NCI-H226 (cell line): Measurements from ENCODE around the gene TMEM116.

ENCODE experiments used
- DNase-seq: peaks from one replicate; pipeline ENCODE4 v3.0.0-alpha.2; 2015

TMEM116 gene

GRCh38 chr12:111887926-111888745 lies 124.8 kb downstream of the TMEM116 start:
- DNase-seq, result no peak

- no peak for DNase-seq
Observed at GRCh38 chr12:111886662-111887545, 126.1 kb downstream of the TMEM116 start.

- no peak for DNase-seq
Observed at GRCh38 chr12:111881716-111882115, 131.2 kb downstream of the TMEM116 start.
